SKM-1 (cell line): Measurements from ENCODE around the gene SLC4A1.

ENCODE experiments used
- DNase-seq: peaks from one replicate; lab custom pipeline; 2025; ENCODE audit not compliant: unreplicated experiment; lab: John Stamatoyannopoulos, UW

SLC4A1 gene

GRCh38 chr17:44284024-44284400 is 16.1 kb upstream of the SLC4A1 start:
- no peak for DNase-seq

DNA sequence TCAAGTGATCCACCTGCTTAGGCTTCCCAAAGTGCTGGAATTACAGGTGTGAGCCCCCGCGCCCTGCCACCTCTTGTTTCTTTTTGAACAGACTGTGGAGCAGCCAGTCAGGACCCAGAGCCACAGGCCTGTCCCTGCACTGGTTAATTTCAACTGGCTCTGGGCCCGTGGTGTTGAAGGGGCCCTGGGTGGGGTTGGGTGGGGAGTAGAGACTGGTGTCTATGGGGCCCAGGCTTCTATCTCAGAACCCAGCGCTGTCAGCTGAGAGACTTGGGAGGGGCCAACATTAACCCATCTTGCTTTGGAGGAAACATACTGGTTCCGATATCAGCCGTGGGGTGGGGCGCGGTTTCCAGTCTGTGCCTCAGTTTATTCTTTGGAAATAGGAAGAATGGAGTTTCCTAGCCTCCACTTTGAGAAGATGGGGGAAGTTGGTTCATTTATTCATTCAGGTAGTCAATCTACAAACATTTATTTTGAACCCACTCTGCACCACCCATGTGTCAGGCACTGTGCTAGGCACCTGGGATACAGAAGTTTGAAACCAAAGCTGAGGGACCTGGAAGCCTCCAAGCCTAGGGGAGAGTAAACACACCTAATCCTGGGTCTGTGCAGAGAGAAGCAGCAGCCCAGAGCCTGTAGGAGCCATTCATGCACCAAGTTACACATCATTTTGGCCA is 15.5 kb upstream of the SLC4A1 start:
- no peak for DNase-seq

- DNase-seq = no peak
Measured at GRCh38 chr17:44282264-44282663, 14.3 kb upstream of the SLC4A1 start.

DNA sequence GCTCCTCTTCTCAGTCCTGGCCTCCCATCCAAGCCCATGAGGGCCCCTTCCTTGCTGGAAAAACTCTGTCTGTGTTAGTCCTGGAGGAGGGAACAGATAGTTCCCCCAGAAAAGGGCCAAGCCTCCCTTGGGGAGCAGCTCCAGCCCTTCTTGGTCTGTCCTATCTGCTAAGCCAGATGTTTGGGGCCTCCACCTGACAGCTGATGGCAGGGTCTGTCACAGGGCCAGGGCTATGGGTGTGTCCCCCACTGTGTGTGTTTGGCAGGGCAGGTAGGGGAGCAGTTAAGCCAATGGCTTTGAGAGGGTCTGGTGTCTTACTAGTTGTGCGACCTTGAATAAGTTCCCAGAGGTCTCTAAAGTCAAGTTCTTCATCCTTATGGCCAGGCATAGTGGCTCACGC is 13.6 kb upstream of the SLC4A1 start:
- DNase-seq = no peak

DNA sequence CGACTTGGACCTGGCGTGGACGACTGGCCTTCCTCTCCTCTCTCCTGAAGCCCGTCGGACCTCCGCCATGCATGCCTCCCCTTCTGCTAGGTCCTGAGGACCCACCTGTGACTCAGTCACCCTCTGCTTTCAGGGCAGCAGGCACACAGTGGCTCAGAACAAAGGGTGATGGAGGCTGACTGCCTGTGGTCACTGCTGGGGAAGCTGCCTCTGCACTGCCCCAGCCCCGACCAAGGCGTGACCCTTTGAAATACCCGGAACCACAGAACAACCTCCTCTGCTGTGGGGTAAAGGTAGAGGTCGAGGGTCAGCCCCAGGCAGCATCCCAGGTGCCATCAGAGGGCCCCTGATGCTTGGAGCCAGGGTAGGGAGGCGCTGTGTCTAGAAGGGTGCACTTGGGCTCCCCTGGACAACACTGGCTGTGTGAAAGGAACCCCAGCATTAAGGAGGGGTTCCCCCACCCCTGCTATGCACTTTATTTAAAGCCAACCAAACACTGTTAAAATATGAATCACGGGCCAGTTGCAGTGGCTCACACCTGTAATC is 12.5 kb upstream of the SLC4A1 start:
- DNase-seq = no peak

DNA sequence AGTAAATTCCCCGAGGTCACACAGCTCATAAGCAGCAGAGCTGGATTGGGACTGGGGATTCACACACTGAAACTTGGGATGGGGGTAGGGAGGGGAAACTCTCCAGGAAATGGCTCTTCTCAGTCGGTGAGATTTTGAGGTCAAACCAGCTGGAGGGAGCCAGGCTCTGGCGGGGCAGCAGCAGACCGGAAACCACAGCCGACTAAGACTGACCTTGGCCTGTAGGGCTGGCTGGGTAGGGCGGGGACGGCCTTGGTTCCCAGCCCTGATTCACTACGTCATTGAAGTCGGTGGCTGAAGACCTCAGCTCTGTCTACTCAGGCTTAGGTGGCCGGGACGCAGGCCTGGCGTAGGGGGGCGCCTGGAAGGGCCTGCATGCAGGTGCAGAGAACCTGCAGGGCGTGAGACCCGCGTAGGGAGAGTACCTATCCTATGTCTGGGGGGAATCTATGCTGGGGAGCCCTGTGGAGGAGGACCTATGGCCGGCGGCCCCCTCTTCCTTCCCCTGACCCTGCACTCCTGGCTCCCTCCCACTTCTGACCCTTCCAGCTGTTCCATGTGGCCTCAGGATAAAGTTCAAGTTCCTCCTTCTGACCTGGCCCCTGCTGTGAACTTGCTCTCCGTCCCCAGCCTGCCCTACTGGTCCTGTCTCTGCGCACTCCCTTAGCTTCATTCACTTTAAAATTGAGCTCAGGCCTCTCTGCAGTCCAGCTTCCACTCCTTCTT is 11.9 kb upstream of the SLC4A1 start:
- peak; percentile 50 for DNase-seq

- DNase-seq = no peak
Measured at GRCh38 chr17:44279346-44279665, 11.4 kb upstream of the SLC4A1 start.

DNA sequence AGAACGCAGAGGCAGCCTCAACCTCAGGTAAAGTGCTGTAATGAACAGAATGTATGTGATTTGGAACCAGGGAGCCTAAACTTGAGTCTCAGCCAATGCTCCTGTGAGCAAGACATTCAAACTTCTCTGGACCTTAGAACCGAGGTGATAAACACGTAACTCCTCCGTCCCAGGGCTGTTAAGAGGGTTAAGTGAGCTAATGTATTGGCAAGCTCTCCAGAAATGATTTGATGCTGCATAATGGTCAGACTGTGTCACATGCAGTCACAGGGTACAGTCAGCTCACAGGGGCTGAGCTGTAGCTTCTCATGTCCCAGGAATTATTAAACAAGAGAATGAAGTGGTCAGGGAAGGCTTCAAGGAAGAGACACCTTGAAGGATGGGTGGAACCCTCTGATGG is 10.0 kb upstream of the SLC4A1 start:
- no peak for DNase-seq

- DNase-seq = no peak
Measured at GRCh38 chr17:44273607-44274006, 5.7 kb upstream of the SLC4A1 start.

DNA sequence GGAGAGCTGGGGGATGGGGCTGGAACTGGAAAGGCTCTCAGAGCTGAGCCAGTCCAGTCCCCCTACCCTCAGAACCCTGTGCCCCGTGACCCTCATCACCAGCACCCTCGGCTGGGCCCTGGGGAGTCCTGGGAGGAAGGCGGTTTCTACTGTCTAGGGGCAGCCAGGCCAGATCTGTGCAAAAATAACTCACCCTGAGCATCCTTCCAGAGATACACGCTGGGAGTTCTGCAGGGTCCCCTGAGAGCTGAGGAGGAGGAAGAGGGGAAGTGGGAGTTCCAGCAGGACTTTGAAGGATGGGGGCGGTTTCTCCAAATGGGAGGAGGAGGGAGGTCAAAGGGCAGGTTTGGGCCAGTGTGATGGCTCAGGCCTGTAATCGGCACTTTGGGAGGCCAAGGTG is 5.0 kb upstream of the SLC4A1 start:
- DNase-seq = no peak

- DNase-seq = no peak
Measured at GRCh38 chr17:44272321-44272951, 4.5 kb upstream of the SLC4A1 start.

DNA sequence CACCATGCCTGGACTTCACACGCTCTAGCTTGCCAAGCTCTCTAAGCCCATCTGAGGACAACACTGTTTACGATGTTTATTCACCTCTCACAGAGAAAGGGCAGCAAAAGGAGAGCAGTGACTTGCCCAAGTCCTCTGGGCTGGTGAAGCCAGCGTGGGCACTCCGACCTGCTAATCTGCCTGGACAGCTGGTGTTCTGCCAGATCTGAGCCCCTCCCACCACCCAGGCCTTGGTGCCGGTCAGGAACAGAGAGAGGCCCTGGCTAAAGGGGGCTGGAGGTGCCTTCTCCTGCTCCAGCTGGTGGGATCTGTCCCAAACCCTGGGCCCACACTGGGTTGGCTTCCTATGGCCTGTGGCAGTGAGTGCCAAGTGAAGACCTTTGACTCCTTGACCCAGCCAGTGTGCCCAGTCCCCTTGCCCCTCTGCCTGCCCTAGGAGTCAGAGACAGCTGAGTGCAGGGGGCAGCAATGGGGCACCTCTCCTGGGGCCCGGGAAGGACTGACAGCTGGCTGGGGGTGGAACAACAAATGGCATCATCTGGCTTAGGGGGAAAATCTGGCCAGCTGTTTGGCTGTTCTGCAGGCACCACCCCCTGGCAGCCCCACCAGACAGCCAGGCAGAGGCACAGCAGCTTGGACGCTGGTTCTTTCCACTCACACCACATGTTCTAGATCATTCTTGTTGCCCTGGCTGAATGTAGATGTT is 1.8 kb upstream of the SLC4A1 start:
- no peak for DNase-seq

- no peak for DNase-seq
Measured at GRCh38 chr17:44268709-44269534, 987 bp upstream of the SLC4A1 start.

- DNase-seq = no peak
Measured at GRCh38 chr17:44267165-44267455, 825 bp downstream of the SLC4A1 start.

GRCh38 chr17:44266402-44267164 is 1.4 kb downstream of the SLC4A1 start:
- no peak for DNase-seq

- no peak for DNase-seq
Measured at GRCh38 chr17:44263345-44263902, 4.5 kb downstream of the SLC4A1 start.

- no peak for DNase-seq
Measured at GRCh38 chr17:44262654-44263225, 5.2 kb downstream of the SLC4A1 start.

GRCh38 chr17:44260296-44260695 is 7.6 kb downstream of the SLC4A1 start:
- DNase-seq = no peak

DNA sequence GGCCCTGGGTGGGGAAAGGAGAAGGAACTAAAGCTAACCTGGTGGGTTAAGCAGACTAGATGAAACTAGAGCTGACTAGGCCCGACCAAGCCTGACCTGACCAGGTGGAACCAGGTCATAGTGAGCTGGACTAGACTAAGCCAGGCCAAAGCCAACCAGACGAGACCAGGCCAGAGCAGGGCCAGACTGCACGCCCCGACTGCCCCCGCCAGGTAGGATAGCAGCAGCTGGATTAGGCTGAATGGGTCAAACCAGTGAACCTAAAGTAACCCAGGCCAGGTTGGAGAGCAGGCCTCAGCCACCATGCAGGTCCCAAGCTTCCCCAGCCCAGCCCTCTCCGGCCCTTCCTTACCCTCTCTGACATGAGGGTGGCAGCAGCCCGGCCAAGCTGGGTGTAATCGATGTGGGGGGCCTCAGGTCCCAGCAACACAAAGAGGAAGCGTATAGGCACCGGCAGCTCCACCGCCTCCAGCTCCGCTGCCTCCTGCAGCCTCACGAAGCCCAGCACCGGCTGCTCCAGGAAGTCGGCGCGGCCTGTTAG is 9.1 kb downstream of the SLC4A1 start:
- no peak for DNase-seq
